HL-60 (cell line): Measurements from ENCODE around the gene BDNF.

Experiments used
- DNase-seq, 2 experiments: peaks; one replicate each; pipeline ENCODE4 v3.0.0-alpha.2; 2010 to 2020; ENCODE audit warnings: low read depth in 1 of 2, low spot score in 1 of 2
- H3K27ac ChIP-seq: fragments of 250-450 bp; sonication (Bioruptor Pico); replicated peaks from 2 replicates; pipeline ENCODE4 v1.5.1; 2020; ENCODE audit warnings: mild to moderate bottlenecking, moderate library complexity
- H3K27me3 ChIP-seq: fragments of 250-450 bp; sonication (Bioruptor Pico); 2 replicates; pipeline ENCODE4 v1.5.1; 2021; ENCODE audit warnings: mild to moderate bottlenecking, moderate library complexity; ENCODE audit not compliant: insufficient read depth, poor library complexity, severe bottlenecking
- H3K4me3 ChIP-seq: replicated peaks from 2 replicates; pipeline ENCODE4 v1.5.1; 2011; ENCODE audit warnings: mild to moderate bottlenecking, control low read depth, low read length; ENCODE audit not compliant: insufficient read depth
- CTCF ChIP-seq: IDR thresholded peaks from one replicate; pipeline ENCODE4 v1.5.1; 2011; ENCODE audit warnings: low read length, control low read depth, inconsistent platforms; ENCODE audit not compliant: insufficient read depth
- GABPA ChIP-seq: IDR thresholded peaks from 2 replicates; pipeline ENCODE4 v1.6.1; 2012; ENCODE audit warnings: low read depth
- POLR2AphosphoS5 ChIP-seq: IDR thresholded peaks from 2 replicates; pipeline ENCODE4 v1.6.1; 2012; ENCODE audit warnings: low read depth
- REST ChIP-seq: IDR thresholded peaks from 2 replicates; pipeline ENCODE4 v1.6.1; 2012; ENCODE audit warnings: low read depth; ENCODE audit not compliant: insufficient replicate concordance
- SPI1 ChIP-seq: IDR thresholded peaks from 2 replicates; pipeline ENCODE4 v1.6.1; 2012; ENCODE audit warnings: low read depth, mild to moderate bottlenecking, borderline replicate concordance

Gene BDNF

GRCh38 chr11:27710536-27710935 lies 10.3 kb upstream of the BDNF start:
- DNase-seq: no peak
- no peak for TF ChIP-seq GABPA
- TF ChIP-seq REST: no peak
- TF ChIP-seq POLR2AphosphoS5: no peak
- no peak for TF ChIP-seq SPI1
- no peak for TF ChIP-seq CTCF
- H3K4me3 ChIP-seq: no peak overlapping the region
- peaks cover 2% of the 10 kb centered on the region for H3K27me3 ChIP-seq
- no peak overlapping the region for H3K27ac ChIP-seq

- DNase-seq: no peak
- H3K4me3 ChIP-seq: no peak overlapping the region
- no peak overlapping the region for H3K27ac ChIP-seq
- H3K27me3 ChIP-seq: peaks cover 12% of the 10 kb centered on the region
- TF ChIP-seq REST (no peak), SPI1 (no peak), GABPA (no peak), CTCF (no peak), POLR2AphosphoS5 (no peak)
Measured at GRCh38 chr11:27707676-27708075, 7.4 kb upstream of the BDNF start.

GRCh38 chr11:27705873-27706820 lies 5.9 kb upstream of the BDNF start:
- no peak for DNase-seq
- peak; percentile 56 for TF ChIP-seq CTCF
- TF ChIP-seq SPI1: no peak
- H3K27me3 ChIP-seq: peaks cover 28% of the 10 kb centered on the region
- no peak overlapping the region for H3K27ac ChIP-seq
- no peak overlapping the region for H3K4me3 ChIP-seq
